Endodermal cell (in vitro differentiated cells): ENCODE measurements around the gene HOXB3. TPM values are rescaled to one million over a fixed set of nuclear protein-coding genes. Genes with fewer than 3 reads are reported as not detected.

Source experiments
- DNase-seq: peaks from one replicate; pipeline ENCODE4 v3.0.0-alpha.2; 2017
- H3K27ac ChIP-seq: 2 replicates; pipeline ENCODE4 v1.5.1; 2013; ENCODE audit warnings: mild to moderate bottlenecking, low read depth, low read length, moderate library complexity
- H3K27me3 ChIP-seq: 2 replicates; pipeline ENCODE4 v1.6.1; 2013; ENCODE audit warnings: mild to moderate bottlenecking, low read length, moderate library complexity; ENCODE audit not compliant: insufficient read depth, control insufficient read depth, poor library complexity, severe bottlenecking
- H3K36me3 ChIP-seq: 2 replicates; pipeline ENCODE4 v1.7.0; 2013; ENCODE audit warnings: mild to moderate bottlenecking, low read length, moderate library complexity; ENCODE audit not compliant: control insufficient read depth, insufficient read depth
- H3K4me1 ChIP-seq: one replicate; pipeline ENCODE4 v1.7.0; 2013; ENCODE audit warnings: low read length; ENCODE audit not compliant: control insufficient read depth, insufficient read depth
- H3K4me3 ChIP-seq: 2 replicates; pipeline ENCODE4 v1.5.1; 2013; ENCODE audit warnings: mild to moderate bottlenecking, low read length, moderate library complexity
- H3K9ac ChIP-seq: 2 replicates; pipeline ENCODE4 v1.6.1; 2013; ENCODE audit warnings: mild to moderate bottlenecking, low read length, moderate library complexity; ENCODE audit not compliant: poor library complexity, severe bottlenecking; ENCODE audit errors: extremely low read depth
- H3K9me3 ChIP-seq: 2 replicates; pipeline ENCODE4 v1.6.1; 2013; ENCODE audit warnings: mild to moderate bottlenecking, low read length, moderate library complexity; ENCODE audit not compliant: control insufficient read depth
- H3K27ac Mint-ChIP-seq: 2 replicates; pipeline ENCODE4 v1.8.0; 2020; ENCODE audit warnings: mixed read lengths
- H3K27me3 Mint-ChIP-seq: 2 replicates; pipeline ENCODE4 v1.8.0; 2021; ENCODE audit warnings: mild to moderate bottlenecking, mixed read lengths; ENCODE audit not compliant: insufficient read depth
- H3K36me3 Mint-ChIP-seq: 2 replicates; pipeline ENCODE4 v1.8.0; 2020; ENCODE audit warnings: low read depth, mixed read lengths
- H3K4me1 Mint-ChIP-seq: 2 replicates; pipeline ENCODE4 v1.8.0; 2020; ENCODE audit warnings: mixed read lengths
- H3K4me3 Mint-ChIP-seq: 2 replicates; pipeline ENCODE4 v1.8.0; 2020; ENCODE audit warnings: mild to moderate bottlenecking, moderate library complexity, mixed read lengths
- H3K9me3 Mint-ChIP-seq: 2 replicates; pipeline ENCODE4 v1.8.0; 2020; ENCODE audit warnings: mild to moderate bottlenecking, mixed read lengths
- CTCF ChIP-seq: fragments of 200-600 bp; sonication (generic); conservative IDR thresholded peaks from 2 replicates; pipeline ENCODE4 v1.5.0; 2021; ENCODE audit warnings: antibody characterized with exemption, mild to moderate bottlenecking
- WGBS, 2 experiments: methylation state at CpG; one replicate each; pipeline versions ENCODE4 v1.1.5 to v1.1.7; 2013; ENCODE audit warnings: missing lambda C conversion rate in 2 of 2, mixed read lengths in 1 of 2; ENCODE audit not compliant: insufficient coverage in 1 of 2, insufficient read length in 1 of 2; 5-methylcytosine and 5-hydroxymethylcytosine counted together
- total RNA-seq, 2 donors: library from RNA; stranded (reverse); fragmentation: NEBNext Ultra II Directional in 1 of 2; extraction: Animal tissue kit (Norgen Biotek cat#: 25700) in 1 of 2; gene quantifications; 2 replicates in 1 of 2; 3 replicates in 1 of 2; pipeline ENCODE4 v1.2.1, GENCODE V29; 2021

The HOXB3 gene
- total RNA-seq, 2 donors from 2014 or later: not detected

- Histone ChIP-seq H3K4me3 (peak overlapping the region; percentile 14), H3K27ac (no peak overlapping the region), H3K36me3 (no peaks in the 10 kb centered on the region), H3K27me3 (peaks cover 99% of the 10 kb centered on the region), H3K4me1 (peaks cover 13% of the 10 kb centered on the region), H3K9me3 (peaks cover 13% of the 10 kb centered on the region), H3K9ac (no peak overlapping the region)
- H3K9me3 Mint-ChIP-seq: no peaks in the 10 kb centered on the region
- no peak overlapping the region for H3K27ac Mint-ChIP-seq
- 5% methylated on average over 1 of the region's 3 CpGs; no CpG with 5 or more reads in 1 of the 2 experiments for WGBS, 2 experiments
- no peak for TF ChIP-seq CTCF
- H3K4me1 Mint-ChIP-seq: peaks cover 16% of the 10 kb centered on the region
- H3K4me3 Mint-ChIP-seq: no peak overlapping the region
- no peaks in the 10 kb centered on the region for H3K36me3 Mint-ChIP-seq
- no peaks in the 10 kb centered on the region for H3K27me3 Mint-ChIP-seq
- DNase-seq: no peak
Measured at GRCh38 chr17:48569240-48569582, 20.8 kb downstream of the HOXB3 start.

GRCh38 chr17:48568499-48569239, 21.4 kb downstream of the HOXB3 start:
- H3K9me3 Mint-ChIP-seq: no peaks in the 10 kb centered on the region
- H3K4me1 Mint-ChIP-seq: peaks cover 16% of the 10 kb centered on the region
- peak overlapping the region; percentile 14 for H3K4me3 ChIP-seq
- peaks cover 99% of the 10 kb centered on the region for H3K27me3 ChIP-seq
- peaks cover 3% of the 10 kb centered on the region for H3K27me3 Mint-ChIP-seq
- 6 to 9% methylated on average over 11 to 31 of the region's 33 CpGs for WGBS, 2 experiments
- no peak overlapping the region for H3K4me3 Mint-ChIP-seq
- no peak overlapping the region for H3K9ac ChIP-seq
- no peak overlapping the region for H3K27ac ChIP-seq
- no peak for TF ChIP-seq CTCF
- H3K9me3 ChIP-seq: peaks cover 13% of the 10 kb centered on the region
- no peaks in the 10 kb centered on the region for H3K36me3 ChIP-seq
- peaks cover 13% of the 10 kb centered on the region for H3K4me1 ChIP-seq
- no peaks in the 10 kb centered on the region for H3K36me3 Mint-ChIP-seq
- H3K27ac Mint-ChIP-seq: no peak overlapping the region
- DNase-seq: no peak

- DNase-seq: no peak
- H3K4me1 ChIP-seq: peaks cover 13% of the 10 kb centered on the region
- no peaks in the 10 kb centered on the region for H3K36me3 ChIP-seq
- WGBS, 2 experiments: 0 to 14% methylated on average over 2 of the region's 2 CpGs
- H3K9me3 Mint-ChIP-seq: no peaks in the 10 kb centered on the region
- no peak overlapping the region for H3K27ac Mint-ChIP-seq
- H3K4me3 Mint-ChIP-seq: no peak overlapping the region
- H3K9me3 ChIP-seq: peaks cover 13% of the 10 kb centered on the region
- H3K9ac ChIP-seq: no peak overlapping the region
- H3K4me1 Mint-ChIP-seq: peaks cover 16% of the 10 kb centered on the region
- no peak overlapping the region for H3K4me3 ChIP-seq
- no peaks in the 10 kb centered on the region for H3K36me3 Mint-ChIP-seq
- no peak for TF ChIP-seq CTCF
- H3K27me3 ChIP-seq: peaks cover 99% of the 10 kb centered on the region
- H3K27me3 Mint-ChIP-seq: peaks cover 12% of the 10 kb centered on the region
- no peak overlapping the region for H3K27ac ChIP-seq
Measured at GRCh38 chr17:48567646-48568354, 22.2 kb downstream of the HOXB3 start.
